SU-DHL-6 (cell line): Measurements from ENCODE around the gene PHF10.

Source experiments
- EZH2phosphoT487 ChIP-seq: fragments of 200-600 bp; sonication (generic), shearing (Covaris generic); conservative IDR thresholded peaks from 2 replicates; pipeline ENCODE4 v1.6.1; 2018; ENCODE audit warnings: mild to moderate bottlenecking, antibody characterized with exemption, low read length, moderate library complexity, mixed read lengths
- TF ChIP-seq, protein P1 (sequence below): fragments of 200-600 bp; sonication (generic); IDR thresholded peaks from one replicate; pipeline ENCODE4 v1.5.1; 2017; ENCODE audit warnings: antibody characterized with exemption, mild to moderate bottlenecking, low read length, moderate library complexity; ENCODE audit not compliant: insufficient read depth, poor library complexity, severe bottlenecking

GRCh38 chr6:169677096-169677495 lies 47.2 kb downstream of the PHF10 start:
- TF ChIP-seq, protein P1, sequence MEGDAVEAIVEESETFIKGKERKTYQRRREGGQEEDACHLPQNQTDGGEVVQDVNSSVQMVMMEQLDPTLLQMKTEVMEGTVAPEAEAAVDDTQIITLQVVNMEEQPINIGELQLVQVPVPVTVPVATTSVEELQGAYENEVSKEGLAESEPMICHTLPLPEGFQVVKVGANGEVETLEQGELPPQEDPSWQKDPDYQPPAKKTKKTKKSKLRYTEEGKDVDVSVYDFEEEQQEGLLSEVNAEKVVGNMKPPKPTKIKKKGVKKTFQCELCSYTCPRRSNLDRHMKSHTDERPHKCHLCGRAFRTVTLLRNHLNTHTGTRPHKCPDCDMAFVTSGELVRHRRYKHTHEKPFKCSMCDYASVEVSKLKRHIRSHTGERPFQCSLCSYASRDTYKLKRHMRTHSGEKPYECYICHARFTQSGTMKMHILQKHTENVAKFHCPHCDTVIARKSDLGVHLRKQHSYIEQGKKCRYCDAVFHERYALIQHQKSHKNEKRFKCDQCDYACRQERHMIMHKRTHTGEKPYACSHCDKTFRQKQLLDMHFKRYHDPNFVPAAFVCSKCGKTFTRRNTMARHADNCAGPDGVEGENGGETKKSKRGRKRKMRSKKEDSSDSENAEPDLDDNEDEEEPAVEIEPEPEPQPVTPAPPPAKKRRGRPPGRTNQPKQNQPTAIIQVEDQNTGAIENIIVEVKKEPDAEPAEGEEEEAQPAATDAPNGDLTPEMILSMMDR = no peak
- TF ChIP-seq EZH2phosphoT487 = no peak
